PC-9 (cell line): ENCODE measurements around the gene RCSD1. TPM values are rescaled to one million over a fixed set of nuclear protein-coding genes. Genes with fewer than 3 reads are reported as not detected.

ENCODE experiments used
- Bru-seq: library from RNA; stranded (reverse); fragments of 400-500 nt; gene quantifications from one replicate; lab custom pipeline; 2021; lab: Mats Ljungman, UMichigan
- BruChase-seq, 2 experiments: library from RNA; stranded (reverse); fragments of 400-500 nt; gene quantifications; one replicate each; lab custom pipeline; 2021; lab: Mats Ljungman, UMichigan
- BruUV-seq: library from RNA; stranded (reverse); fragments of 400-500 nt; replicated peaks from 2 replicates; lab custom pipeline; 2021; lab: Mats Ljungman, UMichigan
- CTCF ChIA-PET: fragments of 300-600 bp; sonication (Branson Sonifier 250); formaldehyde crosslinking; loops from one replicate; lab custom pipeline; 2022; ENCODE audit warnings: antibody characterized with exemption; lab: Charles Lee
- POLR2A ChIA-PET: fragments of 300-600 bp; sonication (Branson Sonifier 250); formaldehyde crosslinking; loops from one replicate; lab custom pipeline; 2022; ENCODE audit warnings: antibody characterized with exemption; ENCODE audit not compliant: unreplicated experiment; lab: Charles Lee
- DNase-seq, 2 experiments: peaks; one replicate each; pipeline versions ENCODE4 v3.0.0 to v3.0.0-alpha.2; 2015 to 2022; ENCODE audit warnings: mixed read lengths in 1 of 2
- H2AFZ ChIP-seq: fragments of 200-600 bp; sonication (generic); 2 replicates; pipeline ENCODE4 v1.8.1; 2017; ENCODE audit warnings: antibody characterized with exemption
- H3F3A ChIP-seq: fragments of 200-600 bp; sonication (generic); 2 replicates; pipeline ENCODE4 v1.8.1; 2017; ENCODE audit warnings: antibody characterized with exemption, mild to moderate bottlenecking, low read depth; ENCODE audit not compliant: insufficient read depth
- H3K27ac ChIP-seq: fragments of 200-600 bp; sonication (generic); 2 replicates; pipeline ENCODE4 v1.6.1; 2016; ENCODE audit warnings: mixed run types
- H3K27me3 ChIP-seq: fragments of 200-600 bp; sonication (generic); 2 replicates; pipeline ENCODE4 v1.6.1; 2016; ENCODE audit warnings: low read depth, mixed run types; ENCODE audit not compliant: insufficient read depth
- H3K36me3 ChIP-seq: fragments of 200-600 bp; sonication (generic); 2 replicates; pipeline ENCODE4 v1.6.1; 2016; ENCODE audit warnings: low read depth, mixed run types
- H3K4me1 ChIP-seq: fragments of 200-600 bp; sonication (generic); replicated peaks from 2 replicates; pipeline ENCODE4 v1.6.1; 2016; ENCODE audit warnings: mixed run types; ENCODE audit not compliant: insufficient read depth
- H3K4me2 ChIP-seq: fragments of 200-600 bp; sonication (generic); 2 replicates; pipeline ENCODE4 v1.6.1; 2017; ENCODE audit warnings: mixed run types
- H3K4me3 ChIP-seq: fragments of 200-600 bp; sonication (generic); 2 replicates; pipeline ENCODE4 v1.6.1; 2016; ENCODE audit warnings: mixed run types
- H3K79me2 ChIP-seq: fragments of 200-600 bp; sonication (generic); 2 replicates; pipeline ENCODE4 v1.6.1; 2017; ENCODE audit warnings: low read depth, mixed run types
- H3K9me2 ChIP-seq: fragments of 200-600 bp; sonication (generic); 2 replicates; pipeline ENCODE4 v1.8.1; 2017; ENCODE audit warnings: mild to moderate bottlenecking; ENCODE audit not compliant: insufficient read depth
- H3K9me3 ChIP-seq: fragments of 200-600 bp; sonication (generic); 2 replicates; pipeline ENCODE4 v1.8.1; 2016; ENCODE audit warnings: low read depth; ENCODE audit not compliant: insufficient read depth
- H4K20me1 ChIP-seq: fragments of 200-600 bp; sonication (generic); 2 replicates; pipeline ENCODE4 v1.8.1; 2017; ENCODE audit not compliant: insufficient read depth
- EZH2 ChIP-seq: fragments of 200-600 bp; sonication (generic); IDR thresholded peaks from 2 replicates; pipeline ENCODE4 v1.8.0; 2017; ENCODE audit warnings: antibody characterized with exemption, low read depth
- intact Hi-C: fragments of 100-400 bp; cut with micrococcal nuclease; formaldehyde crosslinking; loops from one replicate; pipeline ENCODE4 v1.10.0; 2022; ENCODE audit not compliant: unreplicated experiment
- long read RNA-seq: library from polyadenylated mRNA; stranded (forward); transcript quantifications from one replicate; pipeline ENCODE4 v2.0.0, GENCODE V29; 2022
- total RNA-seq: library from RNA; stranded (reverse); gene quantifications from 2 replicates; pipeline ENCODE4 v1.2.3, GENCODE V29; 2021
- TF ChIP-seq, protein P1 (sequence below): fragments of 200-600 bp; sonication (generic); conservative IDR thresholded peaks from 2 replicates; pipeline ENCODE4 v1.6.1; 2017; ENCODE audit warnings: mixed run types, antibody characterized with exemption, mild to moderate bottlenecking, moderate library complexity

RCSD1 gene, protein sequence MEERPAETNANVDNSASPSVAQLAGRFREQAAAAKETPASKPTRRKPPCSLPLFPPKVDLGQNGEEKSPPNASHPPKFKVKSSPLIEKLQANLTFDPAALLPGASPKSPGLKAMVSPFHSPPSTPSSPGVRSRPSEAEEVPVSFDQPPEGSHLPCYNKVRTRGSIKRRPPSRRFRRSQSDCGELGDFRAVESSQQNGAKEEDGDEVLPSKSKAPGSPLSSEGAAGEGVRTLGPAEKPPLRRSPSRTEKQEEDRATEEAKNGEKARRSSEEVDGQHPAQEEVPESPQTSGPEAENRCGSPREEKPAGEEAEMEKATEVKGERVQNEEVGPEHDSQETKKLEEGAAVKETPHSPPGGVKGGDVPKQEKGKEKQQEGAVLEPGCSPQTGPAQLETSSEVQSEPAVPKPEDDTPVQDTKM
- total RNA-seq = not detected in 2 replicates
- percentile 14 among the genes with signal in this experiment for Bru-seq, nascent RNA
- BruChase-seq, experiment 1, labeled RNA remaining after a 2-hour chase = percentile 7 among the genes with signal in this experiment
- BruChase-seq, experiment 2, labeled RNA remaining after a 6-hour chase = percentile 13 among the genes with signal in this experiment
- long read RNA-seq = 0 reads

DNA sequence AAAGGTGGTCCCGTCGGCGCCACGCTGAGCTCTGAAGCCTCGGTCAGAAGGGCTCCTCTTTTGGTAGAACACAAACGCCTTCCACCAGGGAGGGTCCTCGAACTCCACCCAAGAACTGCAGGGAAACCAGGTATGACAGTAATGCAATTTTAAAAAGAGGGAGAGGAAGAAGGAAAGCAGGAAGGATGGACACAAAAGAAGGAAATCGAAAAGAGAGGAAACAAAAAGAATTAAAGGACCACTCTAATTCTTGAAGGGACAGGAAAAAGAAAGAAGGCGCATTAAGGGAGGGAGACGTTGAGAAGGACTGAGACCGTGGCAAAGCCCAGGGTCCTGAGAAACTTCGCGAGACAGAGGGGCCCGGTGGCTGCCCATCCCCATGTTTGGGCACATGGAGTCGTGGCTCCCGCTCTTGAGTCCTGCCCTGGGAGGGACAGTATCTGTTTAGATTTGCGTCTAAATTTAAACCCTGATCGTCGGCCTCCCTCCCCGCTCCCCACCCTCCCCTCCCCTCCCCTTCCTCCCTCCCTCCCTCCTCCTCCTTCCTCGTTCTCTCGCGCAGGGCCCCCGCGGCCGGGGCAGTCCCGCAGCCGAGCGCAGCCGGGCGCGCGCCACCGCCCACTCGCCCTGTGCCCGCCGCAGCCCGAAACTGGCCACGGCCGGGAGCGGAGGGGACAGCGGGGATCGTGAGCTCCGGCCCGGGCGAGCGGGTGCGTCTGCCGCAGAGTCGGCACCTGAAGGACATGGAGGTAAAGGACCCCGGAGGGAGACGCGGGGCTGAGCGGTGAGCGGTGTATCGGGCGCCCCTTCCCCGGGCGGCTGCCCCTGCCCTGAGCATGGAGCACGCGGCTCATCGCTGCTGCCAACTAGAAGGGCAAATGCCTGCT is at the start of gene RCSD1:
Gene RCSD1, plus strand, starts transcription at position 552 of the 887 bp plus-strand sequence. Its CDS starts 192 bp downstream, at position 744.
- Histone ChIP-seq H3K36me3 (no peaks in the 10 kb centered on the region), H2AFZ (no peak within 1 kb of the TSS), H3K27ac (no peak within 1 kb of the TSS), H3K79me2 (no peaks in the 10 kb centered on the region), H3F3A (peaks cover 6% of the 10 kb centered on the region; the same call in 1 of the 2 replicates), H3K9me3 (no peaks in the 10 kb centered on the region), H3K4me2 (no peak within 1 kb of the TSS), H3K9me2 (no peaks in the 10 kb centered on the region), H3K4me1 (no peaks in the 10 kb centered on the region), H3K27me3 (peaks cover 43% of the 10 kb centered on the region), H3K4me3 (no peak within 1 kb of the TSS), H4K20me1 (no peaks in the 10 kb centered on the region)
- ChIA-PET CTCF (no interaction called here), POLR2A (no interaction called here)
- no TSS peak for BruUV-seq
- no peak for DNase-seq
- intact Hi-C loops = no loop called here
- no peak for TF ChIP-seq EZH2
- TF ChIP-seq, protein P1, sequence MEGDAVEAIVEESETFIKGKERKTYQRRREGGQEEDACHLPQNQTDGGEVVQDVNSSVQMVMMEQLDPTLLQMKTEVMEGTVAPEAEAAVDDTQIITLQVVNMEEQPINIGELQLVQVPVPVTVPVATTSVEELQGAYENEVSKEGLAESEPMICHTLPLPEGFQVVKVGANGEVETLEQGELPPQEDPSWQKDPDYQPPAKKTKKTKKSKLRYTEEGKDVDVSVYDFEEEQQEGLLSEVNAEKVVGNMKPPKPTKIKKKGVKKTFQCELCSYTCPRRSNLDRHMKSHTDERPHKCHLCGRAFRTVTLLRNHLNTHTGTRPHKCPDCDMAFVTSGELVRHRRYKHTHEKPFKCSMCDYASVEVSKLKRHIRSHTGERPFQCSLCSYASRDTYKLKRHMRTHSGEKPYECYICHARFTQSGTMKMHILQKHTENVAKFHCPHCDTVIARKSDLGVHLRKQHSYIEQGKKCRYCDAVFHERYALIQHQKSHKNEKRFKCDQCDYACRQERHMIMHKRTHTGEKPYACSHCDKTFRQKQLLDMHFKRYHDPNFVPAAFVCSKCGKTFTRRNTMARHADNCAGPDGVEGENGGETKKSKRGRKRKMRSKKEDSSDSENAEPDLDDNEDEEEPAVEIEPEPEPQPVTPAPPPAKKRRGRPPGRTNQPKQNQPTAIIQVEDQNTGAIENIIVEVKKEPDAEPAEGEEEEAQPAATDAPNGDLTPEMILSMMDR = no peak

DNA sequence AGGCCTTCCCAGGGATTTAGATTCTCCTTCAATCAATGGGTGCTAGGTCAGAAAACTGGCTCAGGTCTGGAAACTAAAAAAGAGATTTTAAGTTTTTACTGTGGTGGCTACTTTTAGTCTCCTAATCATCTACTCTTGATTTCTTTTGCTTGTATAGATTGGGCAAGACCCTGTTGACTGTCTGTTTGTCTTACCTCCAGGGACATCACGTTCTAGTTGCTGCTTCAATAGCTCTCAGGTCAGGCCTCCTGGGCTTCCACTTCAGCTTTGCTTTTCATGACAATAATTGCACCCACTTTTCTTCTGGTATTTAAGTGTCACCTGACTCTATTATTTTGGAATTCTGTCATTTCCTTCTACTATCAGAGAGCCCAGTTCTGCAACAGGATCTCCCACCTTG is 48.0 kb upstream of the RCSD1 start:
- no peak overlapping the region for H3K4me2 ChIP-seq
- H4K20me1 ChIP-seq = no peaks in the 10 kb centered on the region
- H3K79me2 ChIP-seq = no peaks in the 10 kb centered on the region
- H3K4me1 ChIP-seq = no peaks in the 10 kb centered on the region
- no peak for DNase-seq
- no TSS peak for BruUV-seq
- no peak overlapping the region for H2AFZ ChIP-seq
- peaks cover 11% of the 10 kb centered on the region for H3K27me3 ChIP-seq
- no peak overlapping the region for H3K27ac ChIP-seq
- H3K36me3 ChIP-seq = no peaks in the 10 kb centered on the region
- POLR2A ChIA-PET = no interaction called here
- H3K9me2 ChIP-seq = no peaks in the 10 kb centered on the region
- H3F3A ChIP-seq = no peaks in the 10 kb centered on the region
- no peaks in the 10 kb centered on the region for H3K9me3 ChIP-seq
- CTCF ChIA-PET = no interaction called here
- H3K4me3 ChIP-seq = no peak overlapping the region
- TF ChIP-seq, protein P1 = no peak
- TF ChIP-seq EZH2 = no peak
- intact Hi-C loops = no loop called here

DNA sequence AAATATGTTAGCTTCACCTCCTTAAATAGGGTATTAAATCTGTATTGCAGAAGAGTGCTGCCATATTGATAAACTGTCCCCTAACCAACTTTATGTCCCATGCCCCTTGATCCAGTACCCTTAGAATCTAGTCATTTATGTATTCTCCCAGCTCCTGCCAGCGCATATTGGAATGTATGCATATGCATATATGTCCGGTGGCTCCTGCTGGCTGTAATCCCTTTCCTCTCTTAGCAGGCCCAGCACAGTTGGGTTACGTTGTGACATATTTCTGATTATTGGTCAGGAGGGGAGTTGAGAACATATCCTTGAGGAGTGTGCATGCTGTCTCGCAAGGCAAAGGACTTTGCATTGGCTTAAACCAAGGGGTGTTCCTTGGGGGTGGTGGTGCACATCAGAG is 47.3 kb upstream of the RCSD1 start:
- H4K20me1 ChIP-seq = no peaks in the 10 kb centered on the region
- H3K36me3 ChIP-seq = no peaks in the 10 kb centered on the region
- ChIA-PET CTCF (no interaction called here), POLR2A (no interaction called here)
- no peaks in the 10 kb centered on the region for H3K79me2 ChIP-seq
- intact Hi-C loops = no loop called here
- BruUV-seq = no TSS peak
- no peak for TF ChIP-seq EZH2
- H3K4me1 ChIP-seq = no peaks in the 10 kb centered on the region
- no peak overlapping the region for H3K27ac ChIP-seq
- H2AFZ ChIP-seq = no peak overlapping the region
- DNase-seq = no peak
- H3K9me2 ChIP-seq = no peaks in the 10 kb centered on the region
- H3K9me3 ChIP-seq = no peaks in the 10 kb centered on the region
- H3K27me3 ChIP-seq = peaks cover 11% of the 10 kb centered on the region
- H3F3A ChIP-seq = no peaks in the 10 kb centered on the region
- H3K4me3 ChIP-seq = no peak overlapping the region
- no peak overlapping the region for H3K4me2 ChIP-seq
